Measurements from ENCODE around the gene SPAG8.

- TF ChIP-seq PPARA (CRISPR knock-in tag; IDR thresholded peaks at IDR 0.05; ENCODE audit: borderline replicate concordance) (no peak), ZC3H10 (CRISPR knock-in tag; IDR thresholded peaks at IDR 0.05) (no peak), CREB5 (CRISPR knock-in tag; IDR thresholded peaks at IDR 0.05; ENCODE audit: low read depth) (no peak), CSDC2 (CRISPR knock-in tag; IDR thresholded peaks at IDR 0.05) (no peak), TSHZ2 (CRISPR knock-in tag; IDR thresholded peaks at IDR 0.05) (no peak), ARNTL (CRISPR knock-in tag; IDR thresholded peaks at IDR 0.05; ENCODE audit: borderline replicate concordance, low read depth) (no peak), SNAI2 (CRISPR knock-in tag; IDR thresholded peaks at IDR 0.05) (no peak), OSR1 (CRISPR knock-in tag; IDR thresholded peaks at IDR 0.05) (no peak), ZNF70 (CRISPR knock-in tag; IDR thresholded peaks at IDR 0.05) (no peak), ZNF565 (CRISPR knock-in tag; conservative IDR thresholded peaks at IDR 0.05; ENCODE audit: low read depth) (no peak)
Observed at GRCh38 chr9:35854091-35854762, 42.2 kb upstream of the SPAG8 start.
